ENCODE results near the gene SREBF2.
A peak's percentile ranks its signal among the peaks of the same experiment; 100 is the strongest.

The SREBF2 gene

DNA sequence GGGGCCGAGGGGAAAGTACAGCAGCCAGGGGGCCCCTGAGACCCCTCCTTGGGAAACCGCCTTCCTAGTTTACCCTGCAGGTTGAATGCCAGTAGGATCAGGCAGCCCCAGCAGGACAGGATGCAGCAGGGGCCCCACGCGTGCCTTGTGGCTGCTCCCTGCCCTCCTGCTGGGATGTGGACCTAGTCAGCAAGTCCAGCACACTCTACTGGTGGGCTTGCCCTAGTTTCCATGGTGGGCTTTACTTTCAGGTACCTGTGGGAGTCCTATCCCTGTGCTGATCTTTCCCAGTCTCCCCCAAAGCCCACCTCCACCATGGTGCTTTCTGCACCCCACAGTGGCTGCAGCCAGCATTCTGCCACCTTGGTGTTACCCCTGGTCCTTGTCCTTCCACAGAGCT, 59.8 kb downstream of the SREBF2 start:
- Histone ChIP-seq H3K14ac (ENCODE audit: low read length in 2 of 2) (no peak overlapping the region), H3K9me3 (ENCODE audit: control insufficient read depth, low read length) (no peaks in the 10 kb centered on the region), H2BK120ac (ENCODE audit: low read depth, low read length) (no peak overlapping the region), H3K36me3 (ENCODE audit: control insufficient read depth in 1 of 2, insufficient read depth in 2 of 2, low read depth in 1 of 2, low read length in 2 of 2) (peaks cover 69 to 81% of the 10 kb centered on the region in 2 experiments), H3K4me1 (ENCODE audit: control insufficient read depth, insufficient read depth, low read depth, low read length) (peaks cover 5% of the 10 kb centered on the region), H2AK5ac (ENCODE audit: low read length, severe bottlenecking) (no peak overlapping the region), H2BK5ac (ENCODE audit: low read depth, low read length, poor library complexity, severe bottlenecking) (no peak overlapping the region), H2BK12ac (ENCODE audit: low read length in 2 of 2) (no peak overlapping the region), H2AFZ (ENCODE audit: low read depth, low read length) (no peak overlapping the region), H3K18ac (ENCODE audit: low read depth in 1 of 2, low read length in 2 of 2) (no peak overlapping the region), H3K79me1 (replicated peaks; ENCODE audit: low read length, poor library complexity, severe bottlenecking) (peaks cover 32% of the 10 kb centered on the region), H2BK15ac (ENCODE audit: low read depth, poor library complexity, severe bottlenecking) (no peak overlapping the region), H3K4ac (ENCODE audit: low read depth in 1 of 2, low read length in 2 of 2) (no peak overlapping the region), H4K91ac (ENCODE audit: low read length) (peak overlapping the region; percentile 6), H3K4me3 (ENCODE audit: insufficient read depth in 1 of 2, low read depth in 1 of 2, low read length in 2 of 2) (no peak overlapping the region), H4K8ac (ENCODE audit: low read length) (no peak overlapping the region), H3K27me3 (ENCODE audit: control insufficient read depth in 1 of 2, insufficient read depth in 1 of 2, low read length in 2 of 2) (no peaks in the 10 kb centered on the region), H3K23ac (ENCODE audit: low read length in 2 of 2) (no peak overlapping the region), H3K9ac (ENCODE audit: low read length) (no peak overlapping the region), H3K4me2 (ENCODE audit: low read length, poor library complexity, severe bottlenecking) (no peak overlapping the region), H3K27ac (ENCODE audit: low read length, poor library complexity, severe bottlenecking) (no peak overlapping the region)
- DNase-seq, result no peak
- 94% methylated on average over 4 of the region's 4 CpGs for WGBS

- DNase-seq, result no peak
- no peak overlapping the region for H2BK5ac ChIP-seq (ENCODE audit: low read depth, low read length, poor library complexity, severe bottlenecking)
- H3K4me1 ChIP-seq (ENCODE audit: control insufficient read depth, insufficient read depth, low read depth, low read length), result peaks cover 5% of the 10 kb centered on the region
- no peak overlapping the region for H3K27ac ChIP-seq (ENCODE audit: low read length, poor library complexity, severe bottlenecking)
- no peak overlapping the region for H2AFZ ChIP-seq (ENCODE audit: low read depth, low read length)
- H3K27me3 ChIP-seq (ENCODE audit: control insufficient read depth in 1 of 2, insufficient read depth in 1 of 2, low read length in 2 of 2), result no peaks in the 10 kb centered on the region
- peaks cover 32% of the 10 kb centered on the region for H3K79me1 ChIP-seq (replicated peaks; ENCODE audit: low read length, poor library complexity, severe bottlenecking)
- H4K91ac ChIP-seq (ENCODE audit: low read length), result no peak overlapping the region
- no peak overlapping the region for H3K23ac ChIP-seq (ENCODE audit: low read length in 2 of 2)
- no peak overlapping the region for H2AK5ac ChIP-seq (ENCODE audit: low read length, severe bottlenecking)
- no peak overlapping the region for H3K18ac ChIP-seq (ENCODE audit: low read depth in 1 of 2, low read length in 2 of 2)
- no peak overlapping the region for H4K8ac ChIP-seq (ENCODE audit: low read length)
- no peak overlapping the region for H2BK15ac ChIP-seq (ENCODE audit: low read depth, poor library complexity, severe bottlenecking)
- H2BK120ac ChIP-seq (ENCODE audit: low read depth, low read length), result no peak overlapping the region
- H3K4me3 ChIP-seq (ENCODE audit: insufficient read depth in 1 of 2, low read depth in 1 of 2, low read length in 2 of 2), result no peak overlapping the region
- no peak overlapping the region for H3K4me2 ChIP-seq (ENCODE audit: low read length, poor library complexity, severe bottlenecking)
- H3K9ac ChIP-seq (ENCODE audit: low read length), result no peak overlapping the region
- no peak overlapping the region for H3K14ac ChIP-seq (ENCODE audit: low read length in 2 of 2)
- H3K9me3 ChIP-seq (ENCODE audit: control insufficient read depth, low read length), result no peaks in the 10 kb centered on the region
- no peak overlapping the region for H2BK12ac ChIP-seq (ENCODE audit: low read length in 2 of 2)
- no peak overlapping the region for H3K4ac ChIP-seq (ENCODE audit: low read depth in 1 of 2, low read length in 2 of 2)
- H3K36me3 ChIP-seq (ENCODE audit: control insufficient read depth in 1 of 2, insufficient read depth in 2 of 2, low read depth in 1 of 2, low read length in 2 of 2), result peaks cover 77 to 82% of the 10 kb centered on the region in 2 experiments
- WGBS, result 99% methylated on average over 7 of the region's 7 CpGs
These were observed 60.9 kb downstream of the SREBF2 start for GRCh38 chr22:41893591-41894375.

- Histone ChIP-seq H3K4ac (ENCODE audit: low read depth in 1 of 2, low read length in 2 of 2) (no peak overlapping the region), H4K91ac (ENCODE audit: low read length) (no peak overlapping the region)
These were observed 65.7 kb downstream of the SREBF2 start for GRCh38 chr22:41898645-41899044.

DNA sequence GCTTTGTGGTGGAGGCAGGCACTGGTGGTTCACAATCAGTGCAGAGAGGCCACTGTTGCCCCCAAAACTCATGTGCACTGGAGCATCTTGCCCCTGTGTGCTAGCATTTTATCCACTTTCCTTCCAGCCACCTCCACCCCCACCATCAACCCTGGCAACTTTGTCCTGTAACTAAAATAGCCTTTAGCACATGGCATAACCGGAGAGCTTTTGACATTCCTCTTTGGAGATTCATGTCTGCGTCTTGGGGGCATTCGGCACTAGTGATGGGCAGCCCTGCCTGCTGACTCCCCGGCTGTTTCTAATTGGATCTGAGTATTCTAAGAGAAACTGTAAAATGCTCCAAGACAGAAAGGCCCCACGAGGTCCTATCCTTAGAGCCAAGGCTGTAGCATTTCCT, 66.2 kb downstream of the SREBF2 start:
- Histone ChIP-seq H3K36me3 (ENCODE audit: control insufficient read depth in 1 of 2, insufficient read depth in 2 of 2, low read depth in 1 of 2, low read length in 2 of 2) (peaks cover 83 to 91% of the 10 kb centered on the region in 2 experiments), H3K4me2 (ENCODE audit: low read length, poor library complexity, severe bottlenecking) (no peak overlapping the region)

More at GRCh38 chr22:41898645-41899044, 65.7 kb downstream of the SREBF2 start:
- no peak overlapping the region for H4K8ac ChIP-seq (ENCODE audit: low read length)
- no peak overlapping the region for H2AK5ac ChIP-seq (ENCODE audit: low read length, severe bottlenecking)
- H3K4me1 ChIP-seq (ENCODE audit: control insufficient read depth, insufficient read depth, low read depth, low read length), result peaks cover 8% of the 10 kb centered on the region
- H3K36me3 ChIP-seq (ENCODE audit: control insufficient read depth in 1 of 2, insufficient read depth in 2 of 2, low read depth in 1 of 2, low read length in 2 of 2), result peaks cover 82 to 91% of the 10 kb centered on the region in 2 experiments
- no peak overlapping the region for H3K4me3 ChIP-seq (ENCODE audit: insufficient read depth in 1 of 2, low read depth in 1 of 2, low read length in 2 of 2)
- H2BK120ac ChIP-seq (ENCODE audit: low read depth, low read length), result no peak overlapping the region
- no peak overlapping the region for H3K4me2 ChIP-seq (ENCODE audit: low read length, poor library complexity, severe bottlenecking)
- H2BK5ac ChIP-seq (ENCODE audit: low read depth, low read length, poor library complexity, severe bottlenecking), result no peak overlapping the region
- H2BK12ac ChIP-seq (ENCODE audit: low read length in 2 of 2), result no peak overlapping the region
- no peak overlapping the region for H3K14ac ChIP-seq (ENCODE audit: low read length in 2 of 2)
- whole genome bisulfite sequencing, result 96% methylated on average over 11 of the region's 11 CpGs
- H3K18ac ChIP-seq (ENCODE audit: low read depth in 1 of 2, low read length in 2 of 2), result no peak overlapping the region
- DNase-seq, result no peak
- H3K27me3 ChIP-seq (ENCODE audit: control insufficient read depth in 1 of 2, insufficient read depth in 1 of 2, low read length in 2 of 2), result no peaks in the 10 kb centered on the region
- H2BK15ac ChIP-seq (ENCODE audit: low read depth, poor library complexity, severe bottlenecking), result no peak overlapping the region
- H3K23ac ChIP-seq (ENCODE audit: low read length in 2 of 2), result no peak overlapping the region
- no peak overlapping the region for H3K9ac ChIP-seq (ENCODE audit: low read length)
- no peak overlapping the region for H3K27ac ChIP-seq (ENCODE audit: low read length, poor library complexity, severe bottlenecking)
- no peak overlapping the region for H2AFZ ChIP-seq (ENCODE audit: low read depth, low read length)
- no peaks in the 10 kb centered on the region for H3K9me3 ChIP-seq (ENCODE audit: control insufficient read depth, low read length)
- peaks cover 5% of the 10 kb centered on the region for H3K79me1 ChIP-seq (replicated peaks; ENCODE audit: low read length, poor library complexity, severe bottlenecking)

More for the DNA sequence above, 66.2 kb downstream of the SREBF2 start:
- 96% methylated on average over 5 of the region's 5 CpGs for WGBS
- DNase-seq, result no peak
- Histone ChIP-seq H3K4ac (ENCODE audit: low read depth in 1 of 2, low read length in 2 of 2) (no peak overlapping the region), H3K23ac (ENCODE audit: low read length in 2 of 2) (no peak overlapping the region), H3K9ac (ENCODE audit: low read length) (no peak overlapping the region), H3K4me3 (ENCODE audit: insufficient read depth in 1 of 2, low read depth in 1 of 2, low read length in 2 of 2) (no peak overlapping the region), H2BK15ac (ENCODE audit: low read depth, poor library complexity, severe bottlenecking) (no peak overlapping the region), H2BK120ac (ENCODE audit: low read depth, low read length) (no peak overlapping the region), H3K18ac (ENCODE audit: low read depth in 1 of 2, low read length in 2 of 2) (no peak overlapping the region), H2BK5ac (ENCODE audit: low read depth, low read length, poor library complexity, severe bottlenecking) (no peak overlapping the region), H4K91ac (ENCODE audit: low read length) (no peak overlapping the region), H3K79me1 (replicated peaks; ENCODE audit: low read length, poor library complexity, severe bottlenecking) (peaks cover 4% of the 10 kb centered on the region), H3K27ac (ENCODE audit: low read length, poor library complexity, severe bottlenecking) (no peak overlapping the region), H3K14ac (ENCODE audit: low read length in 2 of 2) (no peak overlapping the region), H2AK5ac (ENCODE audit: low read length, severe bottlenecking) (no peak overlapping the region), H3K9me3 (ENCODE audit: control insufficient read depth, low read length) (no peaks in the 10 kb centered on the region), H4K8ac (ENCODE audit: low read length) (no peak overlapping the region), H2AFZ (ENCODE audit: low read depth, low read length) (no peak overlapping the region), H2BK12ac (ENCODE audit: low read length in 2 of 2) (no peak overlapping the region), H3K27me3 (ENCODE audit: control insufficient read depth in 1 of 2, insufficient read depth in 1 of 2, low read length in 2 of 2) (no peaks in the 10 kb centered on the region), H3K4me1 (ENCODE audit: control insufficient read depth, insufficient read depth, low read depth, low read length) (peaks cover 8% of the 10 kb centered on the region)

Data from mesenchymal stem cell (in vitro differentiated cells and primary cell).